ENCODE results near the gene OST4. TPM values are rescaled to one million over a fixed set of nuclear protein-coding genes. Genes with fewer than 3 reads are reported as not detected.

The OST4 gene
- total and polyA plus RNA-seq, 10 of the 15 experiments (the other 5 are each of a cell fraction or from before 2014, with no cell fraction given): 270 to 1,543 (median 523) TPM

- TF ChIP-seq SREBF1 (IDR thresholded peaks at IDR 0.05; ENCODE audit: low read length): no peak
- TF ChIP-seq LARP7 (IDR thresholded peaks at IDR 0.05): 0 out of 2 replicates have a peak, but pooled peaks have one; percentile 50
- TF ChIP-seq RUNX3 (IDR thresholded peaks at IDR 0.05; ENCODE audit: low read length): peak; percentile 70; the same call in 1 of the 2 replicates
- no peak for TF ChIP-seq STAT3 (IDR thresholded peaks at IDR 0.05; ENCODE audit: low read depth, low read length)
- peak; percentile 96 for TF ChIP-seq RB1 (IDR thresholded peaks at IDR 0.05; ENCODE audit: borderline replicate concordance)
- TF ChIP-seq CUX1 (IDR thresholded peaks at IDR 0.05; ENCODE audit: insufficient replicate concordance, low read depth, low read length): no peak
- TF ChIP-seq ASH2L (IDR thresholded peaks at IDR 0.05; ENCODE audit: borderline replicate concordance, low read depth): no peak
- TF ChIP-seq CHD1 (IDR thresholded peaks at IDR 0.05; ENCODE audit: low read depth, low read length): no peak
These were observed 20.2 kb downstream of the OST4 start, which contains the start of gene AGBL5 (continued) for GRCh38 chr2:27050996-27051901.
